Cardiac fibroblast (primary cell): ENCODE data around the gene GRIK3.

Experiments used
- DNase-seq, 2 donors: peaks; one replicate each; pipeline versions ENCODE4 v3.0.0 to v3.0.0-alpha.2; 2010; ENCODE audit warnings: low read depth in 2 of 2
- H3K4me3 ChIP-seq, 2 donors: replicated peaks in 1 of 2; 1 replicate in 1 of 2; 2 replicates in 1 of 2; pipeline ENCODE4 v1.5.1; 2011; ENCODE audit warnings: low read depth in 2 of 2, low read length in 2 of 2, mild to moderate bottlenecking in 2 of 2, moderate library complexity in 1 of 2
- TF ChIP-seq, protein P1 (sequence below): IDR thresholded peaks from one replicate; pipeline ENCODE4 v1.5.1; 2011; ENCODE audit warnings: low read depth, mild to moderate bottlenecking, low read length, inconsistent platforms

The GRIK3 gene

DNA sequence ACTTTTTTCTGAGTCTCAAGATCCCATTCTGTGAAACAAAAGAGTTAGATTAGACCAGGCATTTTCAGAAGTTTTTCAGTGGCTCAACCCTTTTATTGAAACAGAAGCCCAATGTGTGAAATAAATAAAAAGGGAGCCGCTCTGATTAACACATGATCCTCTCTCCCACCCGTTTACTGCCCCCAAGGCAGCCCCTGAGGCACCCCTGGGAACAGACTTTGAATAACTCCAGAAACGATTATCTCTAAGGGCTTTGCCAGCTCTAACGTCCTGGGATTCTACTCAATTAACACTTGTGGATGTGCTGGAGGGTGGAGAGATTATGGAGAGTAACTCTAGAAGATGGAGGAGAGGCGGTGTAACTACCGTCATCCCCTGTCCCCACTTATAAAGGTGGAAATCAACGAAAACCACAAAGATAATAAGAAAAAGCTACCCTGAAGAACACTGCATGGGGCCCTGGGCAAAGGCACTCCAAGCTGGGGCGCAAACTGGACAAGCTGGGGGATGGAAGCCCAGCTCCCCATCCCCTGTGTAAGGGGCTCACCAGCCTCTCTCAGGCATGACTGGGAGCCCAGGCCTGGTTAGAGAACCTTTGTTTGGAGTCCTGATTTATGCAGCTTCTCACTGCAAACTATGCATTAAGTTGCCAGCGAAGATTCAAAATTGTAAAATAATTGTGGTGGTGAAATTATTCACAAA, 39.0 kb upstream of the GRIK3 start:
- TF ChIP-seq, protein P1, sequence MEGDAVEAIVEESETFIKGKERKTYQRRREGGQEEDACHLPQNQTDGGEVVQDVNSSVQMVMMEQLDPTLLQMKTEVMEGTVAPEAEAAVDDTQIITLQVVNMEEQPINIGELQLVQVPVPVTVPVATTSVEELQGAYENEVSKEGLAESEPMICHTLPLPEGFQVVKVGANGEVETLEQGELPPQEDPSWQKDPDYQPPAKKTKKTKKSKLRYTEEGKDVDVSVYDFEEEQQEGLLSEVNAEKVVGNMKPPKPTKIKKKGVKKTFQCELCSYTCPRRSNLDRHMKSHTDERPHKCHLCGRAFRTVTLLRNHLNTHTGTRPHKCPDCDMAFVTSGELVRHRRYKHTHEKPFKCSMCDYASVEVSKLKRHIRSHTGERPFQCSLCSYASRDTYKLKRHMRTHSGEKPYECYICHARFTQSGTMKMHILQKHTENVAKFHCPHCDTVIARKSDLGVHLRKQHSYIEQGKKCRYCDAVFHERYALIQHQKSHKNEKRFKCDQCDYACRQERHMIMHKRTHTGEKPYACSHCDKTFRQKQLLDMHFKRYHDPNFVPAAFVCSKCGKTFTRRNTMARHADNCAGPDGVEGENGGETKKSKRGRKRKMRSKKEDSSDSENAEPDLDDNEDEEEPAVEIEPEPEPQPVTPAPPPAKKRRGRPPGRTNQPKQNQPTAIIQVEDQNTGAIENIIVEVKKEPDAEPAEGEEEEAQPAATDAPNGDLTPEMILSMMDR: no peak
- H3K4me3 ChIP-seq: no peak overlapping the region
- no peak for DNase-seq

DNA sequence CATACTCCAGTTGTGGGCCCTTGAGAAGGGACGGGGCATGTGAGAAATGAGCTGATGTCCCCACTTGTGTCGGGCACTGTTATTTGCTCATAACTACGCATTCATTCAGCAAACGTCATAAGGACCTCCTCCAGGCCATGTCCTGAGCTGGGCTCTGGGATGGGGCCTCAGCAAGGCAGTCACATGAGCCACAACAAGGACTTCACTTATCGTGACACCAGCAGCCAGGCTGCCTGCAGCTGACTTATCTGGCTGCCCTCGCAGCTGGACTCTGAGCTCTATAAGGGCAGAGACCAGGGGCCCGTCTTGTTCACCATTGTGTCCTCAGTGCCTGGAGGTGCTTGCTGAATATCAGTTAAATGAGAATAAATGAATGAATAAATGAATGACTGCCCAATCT, 37.5 kb upstream of the GRIK3 start:
- H3K4me3 ChIP-seq: no peak overlapping the region
- no peak for DNase-seq
- TF ChIP-seq, protein P1: no peak

DNA sequence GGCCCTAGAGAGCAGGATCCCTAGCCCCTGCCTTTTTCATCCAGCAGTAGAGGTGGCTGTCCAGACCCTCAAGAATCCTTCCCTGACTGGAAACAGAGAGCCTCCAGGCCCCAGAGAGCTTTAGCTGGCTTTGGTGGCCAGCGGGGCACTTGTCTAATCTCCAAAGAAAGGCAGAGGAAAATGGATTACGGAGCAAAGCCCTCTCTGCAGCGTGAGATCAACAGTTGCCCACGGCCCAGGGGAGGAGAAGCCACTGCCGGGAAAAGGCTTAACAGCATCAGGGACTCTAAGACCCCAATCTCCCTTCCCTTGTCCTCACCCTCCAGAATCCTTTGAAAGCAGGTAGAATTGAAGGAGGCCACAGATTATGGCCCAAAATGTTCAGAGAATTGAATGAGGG, 35.8 kb upstream of the GRIK3 start:
- H3K4me3 ChIP-seq: no peak overlapping the region
- no peak for DNase-seq
- TF ChIP-seq, protein P1: no peak

DNA sequence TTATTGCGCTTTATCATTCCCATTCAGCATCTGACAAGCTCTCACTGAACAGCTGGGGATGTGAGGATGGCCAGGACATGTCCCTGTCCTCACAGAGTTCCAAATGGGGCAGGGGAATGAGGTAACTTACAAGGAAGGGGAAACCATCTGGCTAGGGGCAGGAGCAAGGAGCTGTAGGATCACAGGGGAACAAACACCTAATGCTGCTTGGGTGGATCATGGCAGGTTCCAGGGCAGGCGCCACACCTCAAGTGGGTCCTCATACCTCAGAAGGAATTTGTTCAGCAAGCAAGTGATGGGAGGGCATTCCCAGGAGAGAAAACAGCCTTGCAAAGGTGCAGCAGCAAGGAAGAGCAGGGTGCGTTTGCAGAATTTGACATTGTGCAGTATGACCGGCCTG, 35.1 kb upstream of the GRIK3 start:
- H3K4me3 ChIP-seq: no peak overlapping the region
- TF ChIP-seq, protein P1: no peak
- no peak for DNase-seq

DNA sequence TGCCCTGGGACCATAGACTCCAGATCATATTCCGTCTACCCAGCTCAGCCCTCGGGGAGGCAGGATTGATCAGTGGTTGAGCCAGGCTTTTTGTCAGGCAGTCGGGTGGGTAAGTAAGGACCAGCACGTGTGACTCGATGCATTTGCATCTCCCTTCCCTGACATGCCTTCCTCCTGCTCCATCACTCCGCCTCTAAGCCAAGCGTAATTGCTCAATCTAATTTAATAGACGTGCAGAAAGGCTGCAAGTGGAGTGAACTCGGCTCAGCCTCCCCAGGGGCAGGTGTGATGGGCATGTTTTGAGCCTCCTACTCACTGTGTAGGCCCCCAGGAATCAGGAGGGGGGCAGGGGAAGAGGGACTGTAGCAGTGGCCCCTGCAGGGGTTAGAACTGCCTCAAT, 34.6 kb upstream of the GRIK3 start:
- no peak overlapping the region for H3K4me3 ChIP-seq
- DNase-seq: no peak
- TF ChIP-seq, protein P1: no peak

DNA sequence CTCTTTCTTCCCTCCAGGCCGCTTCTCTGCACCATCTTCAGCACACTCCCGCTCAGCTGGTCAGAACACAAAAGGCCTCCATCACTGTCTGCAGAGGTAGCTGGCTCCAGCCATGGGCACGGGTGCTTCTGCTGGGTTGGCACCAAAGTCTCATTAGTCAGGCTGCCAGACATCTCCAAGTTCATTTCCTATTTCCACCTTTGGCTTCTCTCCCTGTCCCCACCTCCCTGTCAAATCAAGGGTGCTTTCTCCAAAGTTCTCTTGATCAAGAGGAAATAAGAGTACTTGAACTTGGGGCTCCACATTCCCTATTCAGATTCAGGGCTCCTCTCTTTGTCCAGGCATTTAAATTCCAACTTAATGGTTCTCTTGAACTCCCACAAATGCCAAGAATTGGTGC, 33.9 kb upstream of the GRIK3 start:
- H3K4me3 ChIP-seq: no peak overlapping the region
- TF ChIP-seq, protein P1: no peak
- DNase-seq: no peak

DNA sequence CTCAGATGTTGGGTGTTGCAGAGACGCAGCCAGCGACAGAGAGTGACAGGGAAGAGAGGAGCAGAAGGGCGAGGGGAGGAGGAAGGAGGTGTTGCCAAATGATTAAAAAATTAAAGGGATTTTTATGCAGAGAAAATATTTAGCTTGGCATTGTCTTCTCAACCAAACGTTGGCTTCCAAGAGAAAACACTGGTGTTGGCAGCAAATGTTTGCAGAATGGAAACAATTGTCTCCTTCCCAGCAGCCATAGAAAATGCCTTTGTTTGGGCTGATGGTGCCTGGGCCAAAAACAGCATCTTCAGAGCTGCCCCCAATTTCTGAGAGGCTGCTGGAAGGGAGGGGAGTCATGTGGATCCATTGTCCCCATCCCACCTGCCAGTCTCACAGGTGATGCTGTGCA, 29.7 kb upstream of the GRIK3 start:
- DNase-seq: no peak
- H3K4me3 ChIP-seq: no peak overlapping the region
- TF ChIP-seq, protein P1: no peak
